Type B pancreatic cell (in vitro differentiated cells): ENCODE data around the gene SMO. TPM values are rescaled to one million over a fixed set of nuclear protein-coding genes. Genes with fewer than 3 reads are reported as not detected.
"Not testable (repeated sequence)": the region's sequence is repeated elsewhere in the genome, so short reads cannot be mapped to it uniquely, and the experiment has no call there.

Experiments
- DNase-seq: peaks from one replicate; pipeline ENCODE4 v3.0.0; 2021; ENCODE audit warnings: mixed read lengths; ENCODE audit not compliant: unreplicated experiment; ENCODE audit errors: extremely low spot score
- H3K27ac Mint-ChIP-seq: 2 replicates; pipeline ENCODE4 v1.8.0; 2021; ENCODE audit warnings: mild to moderate bottlenecking, mixed read lengths
- H3K27me3 Mint-ChIP-seq: 2 replicates; pipeline ENCODE4 v1.8.0; 2021; ENCODE audit warnings: mixed read lengths
- H3K36me3 Mint-ChIP-seq: 2 replicates; pipeline ENCODE4 v1.8.0; 2021; ENCODE audit warnings: mixed read lengths
- H3K4me1 Mint-ChIP-seq: one replicate; pipeline ENCODE4 v1.8.0; 2021; ENCODE audit warnings: mixed read lengths; ENCODE audit not compliant: unreplicated experiment
- H3K4me3 Mint-ChIP-seq: 2 replicates; pipeline ENCODE4 v1.8.0; 2021; ENCODE audit warnings: mild to moderate bottlenecking, mixed read lengths
- H3K9me3 Mint-ChIP-seq: 2 replicates; pipeline ENCODE4 v1.8.0; 2021; ENCODE audit warnings: mixed read lengths
- CTCF ChIP-seq: fragments of 200-600 bp; sonication (generic); conservative IDR thresholded peaks from 2 replicates; pipeline ENCODE4 v1.5.0; 2021; ENCODE audit warnings: antibody characterized with exemption, mild to moderate bottlenecking
- total RNA-seq: library from RNA; stranded (reverse); gene quantifications from 2 replicates; pipeline ENCODE4 v1.2.1, GENCODE V29; 2021; ENCODE audit warnings: low replicate concordance

The SMO gene
- total RNA-seq, 1 donor from 2014 or later, result 94.9 TPM

- Mint-ChIP-seq H3K27ac (no peak overlapping the region), H3K36me3 (no peaks in the 10 kb centered on the region), H3K4me1 (peaks cover 8% of the 10 kb centered on the region), H3K4me3 (peak overlapping the region; percentile 79), H3K27me3 (peaks cover 34% of the 10 kb centered on the region), H3K9me3 (no peaks in the 10 kb centered on the region)
- no peak for DNase-seq
- TF ChIP-seq CTCF, result no peak
Observed at GRCh38 chr7:129167817-129168216, 20.6 kb upstream of the SMO start.

GRCh38 chr7:129168231-129169021, 20.0 kb upstream of the SMO start:
- Mint-ChIP-seq H3K4me3 (peak overlapping the region; percentile 79), H3K27ac (peak overlapping the region; percentile 75), H3K9me3 (no peaks in the 10 kb centered on the region), H3K27me3 (peaks cover 34% of the 10 kb centered on the region), H3K36me3 (no peaks in the 10 kb centered on the region), H3K4me1 (peaks cover 8% of the 10 kb centered on the region)
- no peak for TF ChIP-seq CTCF
- no peak for DNase-seq

GRCh38 chr7:129169171-129169671, 19.2 kb upstream of the SMO start:
- DNase-seq, result no peak
- Mint-ChIP-seq H3K9me3 (no peaks in the 10 kb centered on the region), H3K27ac (peak overlapping the region; percentile 75), H3K4me1 (peaks cover 8% of the 10 kb centered on the region), H3K4me3 (peak overlapping the region; percentile 79), H3K36me3 (no peaks in the 10 kb centered on the region), H3K27me3 (peaks cover 34% of the 10 kb centered on the region)
- no peak for TF ChIP-seq CTCF

- TF ChIP-seq CTCF, result no peak
- peak overlapping the region; percentile 79 for H3K4me3 Mint-ChIP-seq
- H3K9me3 Mint-ChIP-seq, result no peaks in the 10 kb centered on the region
- peaks cover 34% of the 10 kb centered on the region for H3K27me3 Mint-ChIP-seq
- peaks cover 8% of the 10 kb centered on the region for H3K4me1 Mint-ChIP-seq
- H3K27ac Mint-ChIP-seq, result peak overlapping the region; percentile 16
- DNase-seq, result no peak
- no peaks in the 10 kb centered on the region for H3K36me3 Mint-ChIP-seq
Observed at GRCh38 chr7:129169686-129170440, 18.6 kb upstream of the SMO start.

GRCh38 chr7:129170441-129171021, 17.9 kb upstream of the SMO start:
- no peak for DNase-seq
- Mint-ChIP-seq H3K4me1 (peaks cover 8% of the 10 kb centered on the region), H3K27me3 (peaks cover 34% of the 10 kb centered on the region), H3K27ac (peak overlapping the region; percentile 16), H3K36me3 (no peaks in the 10 kb centered on the region), H3K4me3 (no peak overlapping the region), H3K9me3 (no peaks in the 10 kb centered on the region)
- TF ChIP-seq CTCF, result no peak

- not testable (repeated sequence) for H3K27ac Mint-ChIP-seq, H3K4me1 Mint-ChIP-seq, H3K4me3 Mint-ChIP-seq, H3K36me3 Mint-ChIP-seq, DNase-seq, H3K9me3 Mint-ChIP-seq
- H3K27me3 Mint-ChIP-seq, result peaks cover 30% of the 10 kb centered on the region
Observed at GRCh38 chr7:129173861-129174260, 14.6 kb upstream of the SMO start.
